Psoas muscle (tissue), 8 donors: Measurements from ENCODE around the gene LRRC8C. TPM values are rescaled to one million over a fixed set of nuclear protein-coding genes. Genes with fewer than 3 reads are reported as not detected.

Experiments
- ATAC-seq, 4 donors: fragments of 200-7000 bp; cut with Tn5 transposase; one replicate each; pipeline ENCODE4 v1.9.1; 2020; ENCODE audit warnings: moderate library complexity in 3 of 4, mild to moderate bottlenecking in 2 of 4
- DNase-seq, 2 donors: peaks; one replicate each; pipeline ENCODE4 v3.0.0-alpha.2; 2020
- H3K27ac ChIP-seq: fragments of 200-600 bp; one replicate; pipeline ENCODE4 v1.8.0; 2022
- H3K27me3 ChIP-seq, 3 donors: fragments of 200-600 bp in 1 of 3; one replicate each; pipeline versions ENCODE4 v1.6.1 to v1.8.0; 2013 to 2022; ENCODE audit warnings: low read length in 2 of 3, mild to moderate bottlenecking in 2 of 3, moderate library complexity in 1 of 3; ENCODE audit not compliant: insufficient read depth in 3 of 3
- H3K36me3 ChIP-seq, 2 donors: fragments of 200-600 bp in 1 of 2; one replicate each; pipeline versions ENCODE4 v1.6.1 to v1.8.0; 2013 to 2022; ENCODE audit warnings: low read depth in 1 of 2, mild to moderate bottlenecking in 1 of 2, moderate library complexity in 1 of 2; ENCODE audit not compliant: insufficient read depth in 1 of 2
- H3K4me1 ChIP-seq: fragments of 200-600 bp; one replicate; pipeline ENCODE4 v1.8.0; 2022
- H3K4me3 ChIP-seq: fragments of 200-600 bp; one replicate; pipeline ENCODE4 v1.8.0; 2022; ENCODE audit warnings: mild to moderate bottlenecking
- H3K9me3 ChIP-seq: fragments of 200-600 bp; one replicate; pipeline ENCODE4 v1.8.0; 2022
- CTCF ChIP-seq: fragments of 200-600 bp; IDR thresholded peaks from one replicate; pipeline ENCODE4 v1.8.0; 2022; ENCODE audit warnings: antibody characterized with exemption
- WGBS, 3 donors: extraction: QIAGEN DNeasy Blood & Tissue Kit; methylation state at CpG; one replicate each; pipeline versions ENCODE4 v1.1.6 to v1.1.7; 2013; 5-methylcytosine and 5-hydroxymethylcytosine counted together
- intact Hi-C, 2 donors: fragments of 100-400 bp; cut with DNase I; formaldehyde crosslinking; loops; one replicate each; pipeline versions ENCODE4 v1.11.0 to v1.14.2; 2022
- polyA plus RNA-seq, 3 donors: library from polyadenylated mRNA; stranded (reverse); fragments of 200-250 nt; gene quantifications; one replicate each; pipeline ENCODE4 v1.2.3, GENCODE V29; 2013
- total RNA-seq, 4 donors: library from RNA; stranded (reverse); fragmentation: NEBNext Ultra II Directional in 2 of 4; extraction: Animal tissue kit (Norgen Biotek cat#: 25700) in 2 of 4; gene quantifications; one replicate each; pipeline versions ENCODE4 v1.2.1 to v1.2.4, GENCODE V29; 2021 to 2023
- donor health status: healthy with polysubstance abuse.
- donor health status: DM: no; HTN: no; CAD: no; lungs with moderate emphysema.
- donor health status: Bipolar disorder and iron deficiency.
- donor health status: healthy.
- donor health status: DM: yes; HTN: yes; CAD: no.
- donor health status: DM: no; HTN: no; CAD: no.
- donor health status: DM: no; HTN: no; CAD: no.
- donor health status: DM: yes; HTN: yes; CAD: no.

Gene LRRC8C
- total and polyA plus RNA-seq, 7 donors: 1.4 to 4.1 (median 2.8) TPM

GRCh38 chr1:89719502-89720306 is 86.8 kb downstream of the LRRC8C start:
- TF ChIP-seq CTCF: no peak
- Histone ChIP-seq H3K4me3 (no peak overlapping the region), H3K4me1 (no peaks in the 10 kb centered on the region), H3K9me3 (no peaks in the 10 kb centered on the region), H3K36me3 (no peaks in the 10 kb centered on the region), H3K27me3 (no peaks in the 10 kb centered on the region), H3K27ac (no peak overlapping the region)
- no peak for DNase-seq
- WGBS, 3 donors: 64 to 73% (median 65%) methylated on average over 5 of the region's 5 CpGs
- intact Hi-C loops: no loop called here
- ATAC-seq: no peak

DNA sequence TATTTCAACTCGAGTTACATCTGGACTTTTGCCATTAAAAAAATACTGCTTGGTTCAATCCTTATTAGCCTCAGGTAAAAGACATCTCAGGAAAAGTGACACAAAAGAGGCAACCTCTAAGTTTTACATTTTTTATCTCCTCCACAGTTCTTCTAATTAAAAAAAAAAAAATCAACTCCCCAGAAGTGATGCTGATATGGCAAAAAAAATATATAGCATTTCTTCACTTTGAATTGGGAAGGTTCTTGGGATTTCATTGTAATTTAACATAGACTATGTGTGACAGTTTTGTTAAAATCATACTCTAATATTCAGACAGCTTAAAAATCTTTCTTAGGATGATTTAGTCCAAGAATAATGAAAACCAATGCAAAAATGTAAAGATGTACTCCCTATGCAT is 87.9 kb downstream of the LRRC8C start:
- DNase-seq (no peak), ATAC-seq (no peak)
- Histone ChIP-seq H3K9me3 (no peaks in the 10 kb centered on the region), H3K36me3 (no peaks in the 10 kb centered on the region), H3K27ac (no peak overlapping the region), H3K4me1 (peaks cover 3% of the 10 kb centered on the region), H3K4me3 (no peak overlapping the region), H3K27me3 (no peaks in the 10 kb centered on the region)
- intact Hi-C loops: no loop called here
- no peak for TF ChIP-seq CTCF
- WGBS, 3 donors: 42 to 57% (median 55%) methylated on average over 1 of the region's 1 CpG

DNA sequence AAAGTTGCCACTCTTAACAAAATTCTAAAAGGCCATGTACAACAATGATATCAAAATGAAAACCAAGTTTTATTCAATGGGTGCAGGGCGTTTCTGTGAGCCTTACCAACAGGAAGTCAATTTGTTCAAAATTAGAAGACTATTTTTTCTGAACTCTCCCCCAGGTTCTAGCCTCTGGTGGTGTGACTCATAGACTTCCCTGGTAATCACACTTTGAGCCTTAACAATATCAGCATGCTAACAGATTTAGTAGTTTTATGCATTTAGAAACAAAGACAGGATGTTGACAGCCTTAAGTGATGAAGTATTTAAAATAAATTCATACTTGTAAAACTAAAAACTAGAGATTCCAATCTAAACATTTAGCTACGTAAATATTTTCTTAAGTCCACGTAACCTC is 88.4 kb downstream of the LRRC8C start:
- Histone ChIP-seq H3K9me3 (no peaks in the 10 kb centered on the region), H3K4me1 (peaks cover 3% of the 10 kb centered on the region), H3K27ac (peak overlapping the region; percentile 10), H3K4me3 (no peak overlapping the region), H3K27me3 (no peaks in the 10 kb centered on the region), H3K36me3 (no peaks in the 10 kb centered on the region)
- no peak for ATAC-seq
- intact Hi-C loops: no loop called here
- DNase-seq: no peak
- TF ChIP-seq CTCF: no peak
- 74 to 79% (median 76%) methylated on average over 3 of the region's 3 CpGs for WGBS, 3 donors

DNA sequence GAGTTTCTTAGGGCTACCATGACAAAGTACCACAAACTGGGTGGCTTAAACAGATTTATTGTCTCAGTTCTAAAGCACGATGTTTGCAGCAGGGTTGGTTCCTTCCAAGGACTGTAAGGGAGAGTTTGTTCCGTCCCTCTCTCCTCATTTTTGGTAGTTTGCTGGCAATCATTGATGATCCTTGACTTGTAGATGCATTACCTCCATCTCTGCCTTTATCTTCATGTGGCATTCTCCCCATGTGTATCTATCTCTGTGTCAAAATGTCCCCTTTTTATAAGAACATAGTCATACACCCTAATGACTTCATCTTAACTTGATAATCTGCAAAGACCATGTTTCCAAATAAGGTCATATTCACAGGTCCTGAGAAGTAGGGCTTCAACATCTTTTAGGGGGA is 90.2 kb downstream of the LRRC8C start:
- ATAC-seq (no peak), DNase-seq (no peak)
- H3K36me3 ChIP-seq: no peaks in the 10 kb centered on the region
- H3K4me3 ChIP-seq: no peak overlapping the region
- no peak overlapping the region for H3K27ac ChIP-seq
- 86 to 95% (median 88%) methylated on average over 2 of the region's 2 CpGs for WGBS, 3 donors
- H3K27me3 ChIP-seq: peaks cover 0 to 2% (median 0%) of the 10 kb centered on the region in 3 donors
- H3K4me1 ChIP-seq: peaks cover 3% of the 10 kb centered on the region
- no peaks in the 10 kb centered on the region for H3K9me3 ChIP-seq
- no peak for TF ChIP-seq CTCF
- intact Hi-C loops: no loop called here

GRCh38 chr1:89723863-89724262 is 90.9 kb downstream of the LRRC8C start:
- peak; percentile 71 to 74 for DNase-seq
- Histone ChIP-seq H3K27me3 (peaks cover 0 to 2% (median 0%) of the 10 kb centered on the region in 3 donors), H3K4me1 (peaks cover 3% of the 10 kb centered on the region), H3K36me3 (no peaks in the 10 kb centered on the region), H3K9me3 (no peaks in the 10 kb centered on the region), H3K27ac (peak overlapping the region; percentile 28), H3K4me3 (no peak overlapping the region)
- WGBS, 3 donors: 6 to 11% (median 7%) methylated on average over 6 of the region's 6 CpGs
- peak; percentile 39 to 71 (median 65) for ATAC-seq
- intact Hi-C loops: no loop called here
- no peak for TF ChIP-seq CTCF
